ENCODE results near the gene SCP2. TPM values are rescaled to one million over a fixed set of nuclear protein-coding genes. Genes with fewer than 3 reads are reported as not detected.

The SCP2 gene
- total RNA-seq, 1 donor from 2014 or later: 137 TPM

Other genes with a start within 250 kb of the SCP2 start
- gene COA7, start 228.9 kb upstream of the SCP2 start, total RNA-seq: 16.5 and 25.2 TPM in 2 replicates
- 32.3 and 46.5 TPM in 2 replicates for gene ZYG11B, start 200.8 kb upstream of the SCP2 start, total RNA-seq
- 0.92 and 1.1 TPM in 2 replicates for gene ZYG11A, start 84.5 kb upstream of the SCP2 start, total RNA-seq
- 11.2 and 19.4 TPM in 2 replicates for gene ECHDC2, start 5.5 kb upstream of the SCP2 start, total RNA-seq
- 0.26 and 0.60 TPM in 2 replicates for gene PODN, start 134.9 kb downstream of the SCP2 start, total RNA-seq
- not detected in 2 replicates for gene SLC1A7, start 215.4 kb downstream of the SCP2 start, total RNA-seq